Pancreas (tissue), 10 donors: ENCODE measurements around the gene AGBL4. TPM values are rescaled to one million over a fixed set of nuclear protein-coding genes. Genes with fewer than 3 reads are reported as not detected.

Experiments
- ATAC-seq, 4 donors: fragments of 200-7000 bp; cut with Tn5 transposase; one replicate each; pipeline versions ENCODE4 v1.8.0 to v1.9.1; 2020; ENCODE audit warnings: mild to moderate bottlenecking in 4 of 4, moderate library complexity in 4 of 4
- DNase-seq, 6 donors: peaks; one replicate each; pipeline ENCODE4 v3.0.0-alpha.2; 2020
- FAIRE-seq: peaks from 2 replicates; lab custom pipeline; 2012; peaks lifted over from hg19 to GRCh38; lab: Jason Lieb, UNC
- H3K27ac ChIP-seq, 4 donors: fragments of 200-600 bp; sonication (generic); 1 replicate in 3 of 4; 2 replicates in 1 of 4; pipeline versions ENCODE4 v1.5.0 to v1.8.0; 2020
- H3K27me3 ChIP-seq, 4 donors: fragments of 200-600 bp; one replicate each; pipeline ENCODE4 v1.8.0; 2021
- H3K36me3 ChIP-seq, 3 donors: fragments of 200-600 bp; sonication (generic) in 1 of 3; one replicate each; pipeline versions ENCODE4 v1.5.0 to v1.8.0; 2020 to 2021
- H3K4me1 ChIP-seq, 3 donors: fragments of 200-600 bp; one replicate each; pipeline ENCODE4 v1.8.0; 2021
- H3K4me3 ChIP-seq, 4 donors: fragments of 200-600 bp; sonication (generic) in 2 of 4; one replicate each; pipeline versions ENCODE4 v1.5.0 to v1.8.0; 2020 to 2021
- H3K9me3 ChIP-seq, 4 donors: fragments of 200-600 bp; one replicate each; pipeline ENCODE4 v1.8.0; 2021
- WGBS, 2 donors: extraction: QIAGEN DNeasy Blood & Tissue Kit; methylation state at CpG; one replicate each; pipeline ENCODE4 v1.1.7; 2013; 5-methylcytosine and 5-hydroxymethylcytosine counted together
- intact Hi-C, 3 donors: fragments of 100-400 bp; cut with DNase I; formaldehyde crosslinking; loops; one replicate each; pipeline versions ENCODE4 v1.11.1 to v1.14.2; 2022
- polyA plus RNA-seq, 2 donors: library from polyadenylated mRNA; stranded (reverse); fragments of 200-250 nt; gene quantifications; one replicate each; pipeline ENCODE4 v1.2.3, GENCODE V29; 2013
- total RNA-seq, 6 donors: library from RNA; stranded (reverse); fragmentation: NEBNext Ultra II Directional in 4 of 6; extraction: Animal tissue kit (Norgen Biotek cat#: 25700) in 4 of 6; gene quantifications; one replicate each; pipeline versions ENCODE4 v1.2.1 to v1.2.4, GENCODE V29; 2021 to 2023
- TF ChIP-seq, protein P1 (sequence below), 4 donors: fragments of 200-600 bp; sonication (generic) in 3 of 4; IDR thresholded peaks; one replicate each; pipeline versions ENCODE4 v1.5.0 to v1.8.0; 2021; ENCODE audit warnings: antibody characterized with exemption in 4 of 4
- donor health status: healthy with polysubstance abuse.
- donor health status: DM: no; HTN: no; CAD: no; lungs with moderate emphysema.
- donor health status: DM: no; HTN: no; CAD: no.
- donor health status: control.
- donor health status: control.
- donor health status: Bipolar disorder and iron deficiency.
- donor health status: DM: yes; HTN: yes; CAD: no.
- donor health status: DM: no; HTN: no; CAD: no.
- donor health status: DM: no; HTN: no; CAD: no.
- donor health status: DM: yes; HTN: yes; CAD: no.

Gene AGBL4
- total and polyA plus RNA-seq, 8 donors: 0.15 to 1.2 (median 0.59) TPM

DNA sequence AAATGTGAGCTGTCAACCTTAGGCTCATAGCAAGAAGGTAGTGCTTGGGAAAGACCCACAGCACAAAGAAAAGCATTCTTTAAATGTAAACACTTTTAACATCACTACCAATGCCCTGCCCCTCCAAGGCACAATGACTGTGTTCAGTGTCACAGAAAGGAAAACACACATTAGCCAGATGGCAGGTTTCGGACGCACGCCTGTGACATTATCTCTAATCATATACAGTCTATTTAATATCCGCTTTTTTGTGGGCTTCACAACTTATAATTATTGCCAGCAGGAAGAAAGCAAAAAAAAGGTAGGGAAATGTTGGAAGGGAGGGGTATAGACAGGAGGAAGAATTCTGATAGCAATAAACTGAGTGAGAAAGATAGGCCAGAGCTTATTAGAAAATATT, 1134.7 kb downstream of the AGBL4 start:
- WGBS, 2 donors: 65 to 67% methylated on average over 4 of the region's 4 CpGs

DNA sequence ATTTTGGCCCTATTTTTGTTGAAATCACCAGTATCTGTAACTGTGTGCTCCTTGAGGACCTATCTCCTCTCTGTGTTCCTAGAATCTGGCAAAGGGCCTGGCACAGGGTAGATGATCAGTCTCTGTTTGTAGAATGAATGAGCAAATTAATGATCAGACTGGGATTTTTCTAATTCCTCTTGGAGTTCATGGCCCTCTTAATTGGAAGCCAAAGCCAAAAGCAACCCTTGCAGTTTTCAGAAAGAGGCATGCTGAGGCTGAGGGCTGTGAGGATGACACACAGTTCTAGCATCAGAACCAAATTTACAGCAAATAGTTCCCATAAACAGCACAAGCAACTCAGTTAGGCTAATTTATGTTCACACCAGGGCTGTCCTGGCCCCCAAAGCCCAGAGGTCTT, 1136.0 kb downstream of the AGBL4 start:
- no peaks in the 10 kb centered on the region for H3K36me3 ChIP-seq
- ATAC-seq (no peak), DNase-seq (no peak), FAIRE-seq (no peak)
- H3K4me3 ChIP-seq: no peak overlapping the region
- H3K4me1 ChIP-seq: no peaks in the 10 kb centered on the region
- intact Hi-C loops: no loop called here
- no peaks in the 10 kb centered on the region for H3K27me3 ChIP-seq
- H3K27ac ChIP-seq: no peak overlapping the region
- H3K9me3 ChIP-seq: no peaks in the 10 kb centered on the region
- TF ChIP-seq, protein P1, sequence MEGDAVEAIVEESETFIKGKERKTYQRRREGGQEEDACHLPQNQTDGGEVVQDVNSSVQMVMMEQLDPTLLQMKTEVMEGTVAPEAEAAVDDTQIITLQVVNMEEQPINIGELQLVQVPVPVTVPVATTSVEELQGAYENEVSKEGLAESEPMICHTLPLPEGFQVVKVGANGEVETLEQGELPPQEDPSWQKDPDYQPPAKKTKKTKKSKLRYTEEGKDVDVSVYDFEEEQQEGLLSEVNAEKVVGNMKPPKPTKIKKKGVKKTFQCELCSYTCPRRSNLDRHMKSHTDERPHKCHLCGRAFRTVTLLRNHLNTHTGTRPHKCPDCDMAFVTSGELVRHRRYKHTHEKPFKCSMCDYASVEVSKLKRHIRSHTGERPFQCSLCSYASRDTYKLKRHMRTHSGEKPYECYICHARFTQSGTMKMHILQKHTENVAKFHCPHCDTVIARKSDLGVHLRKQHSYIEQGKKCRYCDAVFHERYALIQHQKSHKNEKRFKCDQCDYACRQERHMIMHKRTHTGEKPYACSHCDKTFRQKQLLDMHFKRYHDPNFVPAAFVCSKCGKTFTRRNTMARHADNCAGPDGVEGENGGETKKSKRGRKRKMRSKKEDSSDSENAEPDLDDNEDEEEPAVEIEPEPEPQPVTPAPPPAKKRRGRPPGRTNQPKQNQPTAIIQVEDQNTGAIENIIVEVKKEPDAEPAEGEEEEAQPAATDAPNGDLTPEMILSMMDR (IDR thresholded peaks at IDR 0.05): no peak

More for the DNA sequence above, 1134.7 kb downstream of the AGBL4 start:
- TF ChIP-seq, protein P1 (IDR thresholded peaks at IDR 0.05): no peak
- H3K9me3 ChIP-seq: no peaks in the 10 kb centered on the region
- H3K27me3 ChIP-seq: no peaks in the 10 kb centered on the region
- no peaks in the 10 kb centered on the region for H3K36me3 ChIP-seq
- no peak for DNase-seq
- FAIRE-seq: no peak
- intact Hi-C loops: no loop called here
- no peak overlapping the region for H3K4me3 ChIP-seq
- peak in 1 of 4 donors; percentile 56 for ATAC-seq
- H3K4me1 ChIP-seq: no peaks in the 10 kb centered on the region
- H3K27ac ChIP-seq: no peak overlapping the region

DNA sequence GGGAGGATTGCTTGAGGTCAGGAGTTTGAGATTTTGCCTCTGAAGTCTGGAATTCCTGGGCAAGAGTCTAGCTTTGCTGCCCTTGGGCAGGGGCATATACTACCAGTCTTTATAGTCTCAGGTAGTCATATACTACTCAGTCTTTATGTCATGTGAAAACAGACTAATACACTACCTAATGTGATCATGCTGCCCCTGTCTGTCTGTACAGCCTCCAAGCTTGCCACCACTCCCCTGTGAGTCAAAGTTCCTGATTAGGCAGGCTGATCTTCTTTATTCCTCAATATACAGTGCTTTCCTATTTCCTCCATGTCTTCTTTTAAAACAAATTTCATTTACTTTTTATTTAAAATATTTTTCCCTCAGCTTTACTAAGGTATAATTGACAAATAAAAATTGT, 1141.7 kb downstream of the AGBL4 start:
- FAIRE-seq (no peak), ATAC-seq (no peak), DNase-seq (no peak)
- Histone ChIP-seq H3K4me3 (no peak overlapping the region), H3K27me3 (no peaks in the 10 kb centered on the region), H3K4me1 (no peaks in the 10 kb centered on the region), H3K27ac (no peak overlapping the region), H3K9me3 (no peaks in the 10 kb centered on the region), H3K36me3 (no peaks in the 10 kb centered on the region)
- intact Hi-C loops: no loop called here
- TF ChIP-seq, protein P1 (IDR thresholded peaks at IDR 0.05): no peak

DNA sequence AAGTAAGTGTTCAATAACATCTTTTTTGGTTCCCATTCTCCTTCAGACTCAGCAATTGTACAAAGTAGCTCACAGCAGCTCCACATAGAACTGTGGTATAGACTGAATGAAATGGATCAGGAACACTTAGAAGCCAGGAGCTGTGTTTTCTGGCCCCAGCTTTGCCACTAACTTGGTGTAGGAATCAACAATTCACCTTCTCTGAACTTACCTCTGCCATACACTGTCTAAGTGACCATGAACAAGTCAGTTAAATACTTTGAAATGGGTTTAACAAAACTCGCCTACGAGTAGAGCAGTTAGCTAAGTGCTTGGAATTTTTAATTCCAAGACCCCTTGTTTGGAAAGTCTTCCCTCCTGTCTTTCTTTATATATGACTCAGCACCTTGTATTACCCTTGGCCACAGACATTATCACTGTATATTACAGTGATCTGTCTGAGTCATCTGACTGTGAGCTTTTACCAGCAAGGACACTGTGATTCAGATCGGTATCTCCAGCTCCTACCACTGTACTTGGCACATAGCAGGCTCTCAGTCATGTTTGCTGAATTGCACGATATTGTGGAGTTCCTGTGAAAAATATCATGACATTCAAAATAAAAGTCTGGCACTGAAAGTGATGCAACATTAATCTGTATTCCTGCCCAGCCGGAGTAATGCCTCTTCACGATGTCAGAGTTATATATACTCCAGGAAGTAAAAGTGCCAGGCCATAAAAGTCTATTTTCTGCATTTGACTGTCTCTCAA, 1145.4 kb downstream of the AGBL4 start:
- Histone ChIP-seq H3K4me1 (no peaks in the 10 kb centered on the region), H3K27me3 (no peaks in the 10 kb centered on the region), H3K27ac (no peak overlapping the region), H3K4me3 (no peak overlapping the region), H3K36me3 (no peaks in the 10 kb centered on the region), H3K9me3 (no peaks in the 10 kb centered on the region)
- ATAC-seq (peak in 1 of 4 donors; percentile 66), FAIRE-seq (no peak), DNase-seq (no peak)
- TF ChIP-seq, protein P1 (IDR thresholded peaks at IDR 0.05): no peak
- intact Hi-C loops: no loop called here
- WGBS, 2 donors: 52 to 58% methylated on average over 6 of the region's 6 CpGs

DNA sequence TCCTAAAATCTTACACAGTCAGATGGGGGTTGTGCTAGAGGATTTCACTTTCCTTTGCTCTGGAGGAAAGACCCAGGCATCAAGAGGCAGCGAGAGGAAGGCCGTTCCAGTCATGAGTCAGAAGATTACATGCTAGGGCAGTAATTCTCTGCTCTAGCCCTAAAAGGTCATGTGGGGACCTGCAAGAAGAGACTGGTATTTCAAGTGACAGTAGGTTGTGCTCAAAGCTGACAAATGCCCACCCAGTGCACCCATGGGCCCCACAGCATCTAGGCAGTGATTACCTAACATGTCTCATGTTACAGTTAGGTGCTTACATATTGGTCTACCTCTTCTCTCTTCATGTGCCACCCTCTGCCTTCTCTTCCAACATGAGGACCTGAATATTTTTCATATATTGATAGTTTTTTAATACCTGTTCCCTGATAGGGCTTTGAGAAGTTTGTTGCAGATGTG, 1147.4 kb downstream of the AGBL4 start:
- FAIRE-seq (no peak), DNase-seq (no peak), ATAC-seq (no peak)
- Histone ChIP-seq H3K4me3 (no peak overlapping the region), H3K27ac (no peak overlapping the region), H3K4me1 (no peaks in the 10 kb centered on the region), H3K27me3 (no peaks in the 10 kb centered on the region), H3K36me3 (no peaks in the 10 kb centered on the region), H3K9me3 (no peaks in the 10 kb centered on the region)
- 87 to 94% methylated on average over 2 of the region's 2 CpGs for WGBS, 2 donors
- TF ChIP-seq, protein P1 (IDR thresholded peaks at IDR 0.05): no peak
- intact Hi-C loops: no loop called here
